RWPE2 (cell line): ENCODE data around the gene NTN1.

Experiments used
- ATAC-seq: fragments of 200-7000 bp; cut with Tn5 transposase; 3 replicates; pipeline ENCODE4 v1.9.1; 2021; ENCODE audit warnings: low read depth
- DNase-seq: peaks from one replicate; pipeline ENCODE4 v3.0.0-alpha.2; 2020; ENCODE audit warnings: low spot score
- H3K27ac ChIP-seq: fragments of 450-650 bp; 2 replicates; pipeline ENCODE4 v1.5.1; 2017; ENCODE audit warnings: mild to moderate bottlenecking; ENCODE audit not compliant: poor library complexity, severe bottlenecking
- H3K27me3 ChIP-seq: fragments of 250-450 bp; sonication (Bioruptor Pico); 2 replicates; pipeline ENCODE4 v1.5.1; 2021; ENCODE audit warnings: mild to moderate bottlenecking, moderate library complexity; ENCODE audit not compliant: insufficient read depth, poor library complexity, severe bottlenecking
- H3K36me3 ChIP-seq: fragments of 250-450 bp; sonication (Bioruptor Pico); 2 replicates; pipeline ENCODE4 v1.5.1; 2020; ENCODE audit warnings: low read depth, mild to moderate bottlenecking, moderate library complexity
- H3K4me1 ChIP-seq: fragments of 250-450 bp; sonication (Bioruptor Pico); 2 replicates; pipeline ENCODE4 v1.5.1; 2021; ENCODE audit warnings: mild to moderate bottlenecking, moderate library complexity; ENCODE audit not compliant: insufficient read depth, poor library complexity, severe bottlenecking
- H3K4me3 ChIP-seq: fragments of 250-450 bp; sonication (Bioruptor Pico); 2 replicates; pipeline ENCODE4 v1.5.1; 2021; ENCODE audit warnings: mild to moderate bottlenecking, moderate library complexity; ENCODE audit not compliant: severe bottlenecking
- H3K9me3 ChIP-seq: fragments of 250-450 bp; sonication (Bioruptor Pico); 2 replicates; pipeline ENCODE4 v1.5.1; 2021; ENCODE audit warnings: mild to moderate bottlenecking, moderate library complexity; ENCODE audit not compliant: severe bottlenecking
- CTCF ChIP-seq: fragments of 450-650 bp; IDR thresholded peaks from one replicate; pipeline ENCODE4 v1.5.1; 2017; ENCODE audit warnings: mild to moderate bottlenecking, moderate library complexity; ENCODE audit not compliant: poor library complexity, severe bottlenecking

Gene NTN1

GRCh38 chr17:9132944-9133610 lies 111.8 kb downstream of the NTN1 start:
- Histone ChIP-seq H3K4me3 (no peak overlapping the region), H3K27ac (no peak overlapping the region), H3K36me3 (no peaks in the 10 kb centered on the region), H3K27me3 (no peaks in the 10 kb centered on the region), H3K4me1 (no peaks in the 10 kb centered on the region), H3K9me3 (no peaks in the 10 kb centered on the region)
- DNase-seq, result no peak
- no peak for ATAC-seq
- no peak for TF ChIP-seq CTCF

- DNase-seq, result no peak
- Histone ChIP-seq H3K4me3 (no peak overlapping the region), H3K36me3 (no peaks in the 10 kb centered on the region), H3K4me1 (no peaks in the 10 kb centered on the region), H3K27me3 (no peaks in the 10 kb centered on the region), H3K27ac (no peak overlapping the region), H3K9me3 (no peaks in the 10 kb centered on the region)
- TF ChIP-seq CTCF, result no peak
- ATAC-seq, result no peak
Measured at GRCh38 chr17:9138161-9138717, 116.9 kb downstream of the NTN1 start.

GRCh38 chr17:9139695-9140094 lies 118.4 kb downstream of the NTN1 start:
- H3K27me3 ChIP-seq, result no peaks in the 10 kb centered on the region
- H3K36me3 ChIP-seq, result no peaks in the 10 kb centered on the region
- no peaks in the 10 kb centered on the region for H3K4me1 ChIP-seq
- no peak for DNase-seq
- no peak overlapping the region for H3K4me3 ChIP-seq
- H3K27ac ChIP-seq, result no peak overlapping the region
- TF ChIP-seq CTCF, result no peak
- ATAC-seq, result no peak
- H3K9me3 ChIP-seq, result no peaks in the 10 kb centered on the region

- TF ChIP-seq CTCF, result no peak
- DNase-seq (no peak), ATAC-seq (no peak)
Measured at GRCh38 chr17:9140550-9141424, 119.5 kb downstream of the NTN1 start.

GRCh38 chr17:9141425-9141753 lies 120.1 kb downstream of the NTN1 start:
- no peak overlapping the region for H3K27ac ChIP-seq

More at GRCh38 chr17:9140550-9141424, 119.5 kb downstream of the NTN1 start:
- no peak overlapping the region for H3K4me3 ChIP-seq
- H3K9me3 ChIP-seq, result no peaks in the 10 kb centered on the region
- no peaks in the 10 kb centered on the region for H3K36me3 ChIP-seq
- H3K27me3 ChIP-seq, result no peaks in the 10 kb centered on the region
- no peak overlapping the region for H3K27ac ChIP-seq
- no peaks in the 10 kb centered on the region for H3K4me1 ChIP-seq

More at GRCh38 chr17:9141425-9141753, 120.1 kb downstream of the NTN1 start:
- DNase-seq, result no peak
- Histone ChIP-seq H3K4me3 (no peak overlapping the region), H3K27me3 (no peaks in the 10 kb centered on the region), H3K36me3 (no peaks in the 10 kb centered on the region), H3K9me3 (no peaks in the 10 kb centered on the region), H3K4me1 (no peaks in the 10 kb centered on the region)
- no peak for ATAC-seq
- TF ChIP-seq CTCF, result no peak
